NCI-H82 treated with DMSO at 0.1 percent for 48 hours (cell line): ENCODE measurements around the gene MAP7.

Experiments
- DNase-seq: peaks from one replicate; lab custom pipeline; 2025; ENCODE audit not compliant: unreplicated experiment; lab: John Stamatoyannopoulos, UW

MAP7 gene

DNA sequence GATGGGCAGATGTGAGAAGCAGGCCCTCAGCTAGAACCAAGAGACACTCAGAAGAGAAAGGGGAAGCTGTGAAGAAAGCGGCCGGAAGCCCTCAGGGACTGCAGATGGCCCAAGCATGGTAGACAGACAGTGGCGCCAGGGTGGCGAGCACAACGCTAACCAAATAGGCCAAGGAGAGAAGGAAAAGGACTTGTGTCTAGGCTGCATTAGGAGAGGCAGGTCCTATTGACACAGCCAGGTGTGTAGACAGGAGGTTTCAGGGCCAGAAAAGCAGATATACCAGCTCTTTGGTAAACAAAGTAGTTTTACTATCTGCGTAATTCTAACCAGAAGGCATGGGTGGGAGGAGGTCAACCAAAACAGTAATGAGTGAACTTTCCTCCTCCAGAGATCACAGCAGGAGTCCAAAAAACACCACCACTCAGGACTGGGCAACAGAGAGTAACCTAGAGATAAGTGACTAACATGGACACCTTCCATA lies 15.8 kb upstream of the MAP7 start:
- no peak for DNase-seq

DNA sequence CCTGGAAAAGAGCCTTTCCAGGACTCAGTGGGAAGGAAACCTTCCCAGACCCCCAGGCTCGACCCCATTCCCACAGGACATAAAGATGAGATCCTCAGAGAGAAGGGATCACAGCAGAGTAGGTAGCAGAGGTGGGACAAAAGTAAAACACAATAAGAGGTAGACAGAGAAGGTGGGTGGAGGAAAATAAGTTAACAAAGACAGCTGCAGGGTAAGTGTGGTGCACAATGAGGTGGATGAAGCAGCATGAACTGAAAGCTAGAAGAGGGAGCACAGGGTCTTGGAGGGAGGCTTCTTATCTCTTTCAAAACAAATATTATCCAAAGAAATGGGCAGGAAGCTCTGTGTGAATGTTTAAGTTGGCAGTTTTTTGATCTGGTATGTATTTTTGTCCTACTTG lies 14.0 kb upstream of the MAP7 start:
- no peak for DNase-seq

DNA sequence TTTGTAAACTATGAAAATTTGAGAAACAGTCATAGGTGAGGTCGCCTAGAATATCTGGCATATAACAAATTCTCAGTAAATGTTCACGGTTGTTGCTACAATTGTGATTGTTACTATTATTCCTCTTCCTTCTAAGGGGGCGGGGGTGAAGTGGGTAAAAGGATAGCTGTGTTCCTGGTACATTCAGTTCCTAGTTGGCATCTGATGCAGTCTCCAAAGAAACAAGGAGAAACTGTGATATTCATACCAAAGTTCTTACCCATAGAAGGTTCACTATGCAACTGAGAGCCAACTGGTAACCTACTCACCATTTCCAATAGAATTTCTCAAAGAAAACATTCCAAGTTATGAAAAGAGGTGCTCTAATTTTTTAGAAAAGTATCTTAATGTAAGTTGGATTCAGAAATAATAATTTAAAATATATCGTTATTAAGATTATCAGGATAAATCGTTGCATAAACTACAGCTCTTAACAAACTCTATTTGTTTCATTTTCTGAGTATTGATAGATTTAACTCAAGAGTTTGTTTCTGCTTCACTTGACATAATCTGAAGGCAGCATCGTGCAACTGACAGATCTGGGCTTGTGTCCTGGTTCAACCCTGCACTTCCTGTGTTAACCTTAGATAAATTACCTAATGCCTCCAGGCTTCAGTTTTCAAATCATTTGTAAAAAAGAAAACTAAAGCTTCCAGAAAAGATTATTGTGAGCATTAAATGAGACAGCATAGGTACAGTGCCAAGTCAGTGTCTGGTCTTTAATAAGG lies 13.3 kb upstream of the MAP7 start:
- DNase-seq = no peak

- DNase-seq = no peak
These were observed 12.0 kb upstream of the MAP7 start for GRCh38 chr6:136562211-136562610.

GRCh38 chr6:136553166-136553787 lies 3.1 kb upstream of the MAP7 start:
- no peak for DNase-seq

- no peak for DNase-seq
These were observed 1.8 kb upstream of the MAP7 start for GRCh38 chr6:136552054-136552453.

- DNase-seq = no peak
These were observed 881 bp upstream of the MAP7 start for GRCh38 chr6:136551103-136551502.

- DNase-seq = no peak
These were observed 235 bp downstream of the MAP7 start for GRCh38 chr6:136550045-136550329.

DNA sequence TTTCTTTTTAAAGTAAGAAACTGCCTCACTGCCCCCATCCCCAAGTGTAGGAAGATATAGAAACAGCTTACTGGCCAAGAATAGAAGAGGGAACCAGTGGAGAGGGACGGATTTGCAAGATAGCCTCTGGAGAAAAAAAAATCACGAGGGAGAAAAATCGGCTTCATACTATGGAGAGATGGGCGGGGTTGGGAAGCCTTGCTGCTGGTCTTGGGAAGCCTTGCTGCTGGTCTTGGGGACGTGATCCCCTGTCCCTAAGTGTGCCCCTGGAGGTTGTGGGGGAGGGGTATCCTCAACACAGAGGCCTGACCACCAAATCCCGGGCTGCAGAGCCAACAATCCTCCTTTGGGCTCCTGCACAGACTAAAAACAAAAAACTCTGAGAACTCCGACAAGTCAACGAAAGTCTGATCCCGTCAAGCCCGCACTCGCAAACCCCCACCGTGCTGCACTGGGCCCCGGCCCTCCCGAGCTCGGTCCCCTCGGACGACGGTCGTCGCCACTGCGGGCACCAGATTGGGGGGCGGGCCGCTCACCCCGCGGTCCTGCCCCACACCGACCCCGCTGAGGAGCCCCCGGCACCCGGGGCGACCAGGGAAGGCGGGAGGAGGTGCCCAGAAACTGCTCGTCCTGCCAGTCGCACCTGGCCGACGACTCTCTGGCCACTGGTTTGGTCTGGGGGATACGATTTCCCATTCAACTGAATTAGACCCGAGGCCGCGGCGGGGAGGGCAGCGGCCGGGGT lies 750 bp downstream of the MAP7 start:
- no peak for DNase-seq

GRCh38 chr6:136548582-136549299 lies 1.5 kb downstream of the MAP7 start:
- DNase-seq = no peak

GRCh38 chr6:136547871-136548270 lies 2.4 kb downstream of the MAP7 start:
- DNase-seq = no peak

DNA sequence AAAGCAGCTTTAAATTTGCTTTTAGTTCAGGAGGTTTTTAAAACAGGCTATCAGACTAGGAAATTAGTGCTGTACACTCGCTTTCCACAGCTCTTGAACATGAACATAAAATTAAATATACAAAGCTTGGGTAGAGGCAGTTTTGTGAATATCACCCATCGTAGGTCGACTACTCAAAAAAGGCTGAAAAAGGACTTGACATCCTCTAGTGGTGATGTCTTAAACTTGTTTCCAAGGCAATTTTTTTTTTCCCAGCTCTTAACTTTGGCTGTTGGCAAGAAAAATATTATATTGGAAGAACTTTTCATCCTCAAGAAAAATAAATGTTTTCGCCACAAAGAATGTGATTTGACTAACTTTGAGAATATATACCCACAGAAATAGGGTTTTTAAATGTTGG lies 2.9 kb downstream of the MAP7 start:
- no peak for DNase-seq

- DNase-seq = no peak
These were observed 3.9 kb downstream of the MAP7 start for GRCh38 chr6:136546331-136546730.

DNA sequence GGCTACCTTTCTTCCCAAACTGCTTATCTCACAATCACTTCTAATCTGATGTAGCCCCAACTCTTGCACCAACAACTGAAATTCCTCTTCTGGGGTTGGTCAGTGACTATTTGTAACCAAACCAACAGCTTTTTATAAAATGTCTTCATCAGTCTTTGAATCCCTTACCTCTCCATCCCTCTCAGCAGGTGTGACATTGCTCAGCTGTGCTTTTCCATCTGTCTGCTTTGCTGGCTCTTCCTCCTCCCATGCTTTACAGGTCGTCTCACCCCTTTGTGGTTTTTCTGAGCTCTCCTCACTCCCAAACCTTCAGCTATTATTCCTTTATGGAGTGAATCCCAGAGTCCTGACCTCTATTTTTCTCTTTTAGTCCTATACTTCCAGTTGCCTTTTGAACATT lies 5.9 kb downstream of the MAP7 start:
- DNase-seq = no peak

DNA sequence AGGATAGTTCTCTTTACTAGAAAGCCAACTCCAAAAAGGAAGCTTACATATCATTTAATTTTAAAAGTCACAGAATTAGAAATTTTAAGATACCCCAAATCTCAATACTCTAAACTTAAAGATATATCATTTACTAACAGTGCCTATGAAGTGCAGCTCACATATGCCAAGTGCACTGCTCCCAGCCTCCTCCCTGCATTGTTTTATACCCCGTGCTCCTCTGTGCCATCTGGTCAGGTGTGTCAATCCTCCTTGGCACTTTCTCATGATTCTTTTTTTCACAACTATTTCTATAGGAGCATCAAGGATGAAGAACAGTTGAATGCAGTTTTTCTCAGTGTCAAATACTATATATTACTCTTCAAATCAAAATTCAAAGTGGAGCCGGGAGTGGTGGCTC lies 8.8 kb downstream of the MAP7 start:
- DNase-seq = no peak

GRCh38 chr6:136539967-136540652 lies 10.1 kb downstream of the MAP7 start:
- DNase-seq = no peak

- DNase-seq = no peak
These were observed 11.4 kb downstream of the MAP7 start for GRCh38 chr6:136538836-136539235.

- DNase-seq = no peak
These were observed 14.2 kb downstream of the MAP7 start for GRCh38 chr6:136535880-136536650.

- DNase-seq = no peak
These were observed 15.0 kb downstream of the MAP7 start for GRCh38 chr6:136535017-136535765.

GRCh38 chr6:136534268-136534667 lies 16.0 kb downstream of the MAP7 start:
- peak; percentile 23 for DNase-seq
